Naive thymus-derived CD4-positive, alpha-beta T cell (primary cell): Measurements from ENCODE around the gene REEP6. TPM values are rescaled to one million over a fixed set of nuclear protein-coding genes. Genes with fewer than 3 reads are reported as not detected.
"Not testable (repeated sequence)": the region's sequence is repeated elsewhere in the genome, so short reads cannot be mapped to it uniquely, and the experiment has no call there.

Experiments used
- ATAC-seq: fragments of 150-1000 bp; cut with Tn5 transposase; 2 replicates; pipeline ENCODE4 v1.10.0; 2021; ENCODE audit warnings: mild to moderate bottlenecking, moderate library complexity
- CTCF ChIA-PET: fragments of 350-600 bp; sonication (Branson Sonifier 250); formaldehyde crosslinking; loops from one replicate; lab custom pipeline; 2021; ENCODE audit warnings: antibody characterized with exemption; lab: Charles Lee
- POLR2A ChIA-PET: fragments of 350-600 bp; sonication (Branson Sonifier 250); formaldehyde crosslinking; loops from one replicate; lab custom pipeline; 2021; ENCODE audit warnings: antibody characterized with exemption, inconsistent platforms; lab: Charles Lee
- DNase-seq, 9 donors: peaks; one replicate each; pipeline versions ENCODE4 v3.0.0 to v3.0.0-alpha.2; 2020 to 2022; ENCODE audit warnings: mixed read lengths in 1 of 9
- H3K27ac ChIP-seq: one replicate; pipeline ENCODE4 v1.7.0; 2013; ENCODE audit warnings: mild to moderate bottlenecking, low read depth, low read length, moderate library complexity
- H3K27me3 ChIP-seq, 2 donors: one replicate each; pipeline ENCODE4 v1.7.0; 2013; ENCODE audit warnings: low read length in 2 of 2, mild to moderate bottlenecking in 2 of 2, moderate library complexity in 2 of 2; ENCODE audit not compliant: control insufficient read depth in 2 of 2, insufficient read depth in 2 of 2
- H3K36me3 ChIP-seq, 3 experiments: 1 replicate in 2 of 3; 2 replicates in 1 of 3; pipeline ENCODE4 v1.7.0; 2013; ENCODE audit warnings: low read length in 3 of 3, mild to moderate bottlenecking in 3 of 3, moderate library complexity in 1 of 3; ENCODE audit not compliant: insufficient read depth in 3 of 3, control insufficient read depth in 2 of 3
- H3K4me1 ChIP-seq, 2 donors: one replicate each; pipeline ENCODE4 v1.7.0; 2013; ENCODE audit warnings: low read length in 2 of 2, mild to moderate bottlenecking in 2 of 2, moderate library complexity in 1 of 2; ENCODE audit not compliant: control insufficient read depth in 2 of 2, insufficient read depth in 2 of 2
- H3K4me3 ChIP-seq: 2 replicates; pipeline ENCODE4 v1.7.0; 2013; ENCODE audit warnings: mild to moderate bottlenecking, low read length
- H3K9me3 ChIP-seq, 3 experiments: 1 replicate in 2 of 3; 2 replicates in 1 of 3; pipeline ENCODE4 v1.7.0; 2013; ENCODE audit warnings: low read length in 3 of 3; ENCODE audit not compliant: control insufficient read depth in 2 of 3
- H3K27ac Mint-ChIP-seq, 9 donors: one replicate each; pipeline ENCODE4 v1.8.0; 2020 to 2022; ENCODE audit warnings: mixed read lengths in 9 of 9, mild to moderate bottlenecking in 8 of 9, moderate library complexity in 5 of 9, inconsistent platforms in 2 of 9
- H3K27me3 Mint-ChIP-seq, 5 donors: one replicate each; pipeline ENCODE4 v1.8.0; 2021 to 2022; ENCODE audit warnings: mixed read lengths in 5 of 5, mild to moderate bottlenecking in 1 of 5
- H3K36me3 Mint-ChIP-seq, 5 donors: one replicate each; pipeline ENCODE4 v1.8.0; 2020 to 2022; ENCODE audit warnings: mixed read lengths in 5 of 5, mild to moderate bottlenecking in 3 of 5, inconsistent platforms in 1 of 5
- H3K4me1 Mint-ChIP-seq, 7 donors: one replicate each; pipeline ENCODE4 v1.8.0; 2020 to 2022; ENCODE audit warnings: mixed read lengths in 7 of 7, mild to moderate bottlenecking in 3 of 7, inconsistent platforms in 1 of 7
- H3K4me3 Mint-ChIP-seq, 10 donors: one replicate each; pipeline ENCODE4 v1.8.0; 2020 to 2022; ENCODE audit warnings: mild to moderate bottlenecking in 10 of 10, mixed read lengths in 10 of 10, moderate library complexity in 6 of 10, inconsistent platforms in 2 of 10
- H3K9me3 Mint-ChIP-seq, 11 donors: one replicate each; pipeline ENCODE4 v1.8.0; 2020 to 2022; ENCODE audit warnings: mixed read lengths in 11 of 11, mild to moderate bottlenecking in 4 of 11, inconsistent platforms in 1 of 11, moderate library complexity in 1 of 11
- intact Hi-C, 2 donors: fragments of 100-400 bp; cut with micrococcal nuclease; formaldehyde crosslinking; loops; one replicate each; pipeline ENCODE4 v1.15.1; 2023
- polyA plus RNA-seq, 2 donors: library from polyadenylated mRNA; unstranded; fragments of 300-500 nt; fragmentation: Illumina TruSeq; gene quantifications; one replicate each; pipeline ENCODE4 v1.2.3, GENCODE V29; 2021
- total RNA-seq, 6 experiments: library from RNA in 5 of 6; stranded (reverse) in 5 of 6; gene quantifications; 1 replicate in 5 of 6; 2 replicates in 1 of 6; pipeline ENCODE4 v1.2.3 and lab custom pipeline; 2021 to 2026

REEP6 gene
- total and polyA plus RNA-seq, 7 experiments from 2014 or later = 1.6 to 7.2 (median 5.0) TPM

DNA sequence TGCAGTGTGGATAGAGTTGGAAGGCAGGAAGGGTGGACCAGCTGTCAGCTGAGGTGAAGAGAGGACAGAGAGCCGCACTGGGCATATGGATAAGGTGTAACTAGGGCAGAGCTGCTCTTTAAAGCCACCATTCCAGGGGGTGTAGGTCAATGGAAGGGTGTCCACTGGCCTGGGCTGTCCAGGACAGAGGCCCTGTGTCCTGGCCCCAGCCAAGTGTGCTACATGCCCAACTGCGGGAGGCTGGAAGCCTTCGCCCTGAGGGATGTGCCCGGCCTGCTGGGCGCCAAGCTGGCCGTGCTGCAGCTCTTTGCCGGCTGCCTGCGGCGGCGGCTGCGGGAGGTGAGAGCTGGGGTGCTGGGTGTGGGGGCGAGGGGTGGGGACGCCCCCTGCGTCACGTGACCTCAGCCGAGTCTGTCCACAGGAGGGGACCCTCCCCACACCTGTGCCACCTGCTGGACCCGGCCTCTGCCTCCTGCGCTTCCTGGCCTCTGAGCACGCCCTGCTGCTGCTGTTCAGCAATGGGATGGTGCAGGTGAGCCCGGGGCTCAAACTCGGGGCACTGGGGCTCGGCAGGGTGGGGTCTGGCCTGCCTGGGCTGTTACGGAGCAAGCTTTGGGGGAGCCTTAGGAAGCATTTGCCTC lies 42.6 kb downstream of the REEP6 start:
- Mint-ChIP-seq H3K4me1 (no peaks in the 10 kb centered on the region), H3K27me3 (peaks cover 0 to 30% (median 11%) of the 10 kb centered on the region in 5 donors), H3K27ac (no peak overlapping the region), H3K9me3 (peaks cover 0 to 2% (median 0%) of the 10 kb centered on the region in 11 donors), H3K36me3 (no peaks in the 10 kb centered on the region), H3K4me3 (no peak overlapping the region)
- no peaks in the 10 kb centered on the region for H3K9me3 ChIP-seq
- intact Hi-C loops = no loop called here
- no peak overlapping the region for H3K27ac ChIP-seq
- DNase-seq (no peak), ATAC-seq (no peak)
- H3K4me3 ChIP-seq = no peak overlapping the region
- H3K27me3 ChIP-seq = no peaks in the 10 kb centered on the region
- POLR2A ChIA-PET = no interaction called here
- CTCF ChIA-PET = no interaction called here
- H3K36me3 ChIP-seq = no peaks in the 10 kb centered on the region
- no peaks in the 10 kb centered on the region for H3K4me1 ChIP-seq

DNA sequence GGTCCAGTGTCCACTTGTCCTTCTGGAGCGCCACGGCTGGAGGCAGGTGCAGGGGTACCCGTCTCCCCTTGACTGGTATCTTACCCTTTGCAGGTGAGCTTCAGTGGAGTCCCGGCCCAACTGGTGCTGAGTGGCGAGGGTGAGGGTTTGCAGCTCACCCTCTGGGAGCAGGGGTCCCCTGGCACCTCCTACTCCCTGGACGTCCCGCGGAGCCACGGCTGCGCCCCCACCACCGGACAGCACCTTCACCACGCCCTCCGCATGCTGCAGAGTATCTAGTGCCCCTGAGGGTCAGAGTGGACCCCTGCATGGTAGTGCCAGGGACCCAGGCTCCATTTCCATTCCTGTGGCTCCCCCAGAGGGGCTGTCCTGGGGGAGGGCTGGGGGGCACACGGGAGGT lies 44.0 kb downstream of the REEP6 start:
- POLR2A ChIA-PET = no interaction called here
- Mint-ChIP-seq H3K36me3 (no peaks in the 10 kb centered on the region), H3K9me3 (peaks cover 0 to 2% (median 0%) of the 10 kb centered on the region in 11 donors), H3K27ac (no peak overlapping the region), H3K4me1 (no peaks in the 10 kb centered on the region), H3K4me3 (no peak overlapping the region), H3K27me3 (peaks cover 0 to 27% (median 9%) of the 10 kb centered on the region in 5 donors)
- Histone ChIP-seq H3K9me3 (no peaks in the 10 kb centered on the region), H3K27me3 (no peaks in the 10 kb centered on the region), H3K4me3 (no peak overlapping the region), H3K36me3 (no peaks in the 10 kb centered on the region), H3K4me1 (no peaks in the 10 kb centered on the region), H3K27ac (no peak overlapping the region)
- no peak for DNase-seq
- intact Hi-C loops = no loop called here
- ATAC-seq = no peak
- CTCF ChIA-PET = interaction anchor here (0.5 kb wide), 1 partner anchor 159 kb away, joined by 3 read pairs; no protein-coding TSS in a partner anchor

DNA sequence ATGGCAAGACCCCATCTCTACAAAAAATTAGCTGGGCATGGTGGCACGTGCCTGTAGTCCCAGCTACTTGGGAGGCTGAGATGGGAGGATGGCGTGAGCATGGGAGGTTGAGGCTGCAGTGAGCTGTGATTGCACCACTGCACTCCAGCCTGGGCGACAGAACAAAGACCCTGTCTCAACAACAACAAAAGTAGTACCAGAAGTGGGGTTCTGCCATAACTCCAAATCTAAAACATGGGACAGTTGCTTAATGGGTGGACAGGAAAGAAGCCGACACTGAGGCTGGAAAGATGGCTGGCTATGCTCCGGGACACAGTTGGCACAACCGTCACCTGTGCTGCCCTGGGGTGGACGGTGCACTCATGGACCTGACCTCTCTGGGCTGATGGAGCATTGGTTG lies 44.7 kb downstream of the REEP6 start:
- H3K27ac Mint-ChIP-seq, H3K9me3 ChIP-seq, intact Hi-C loops, H3K4me3 Mint-ChIP-seq, H3K4me1 ChIP-seq, H3K27me3 ChIP-seq, H3K4me1 Mint-ChIP-seq, ATAC-seq, H3K4me3 ChIP-seq, CTCF ChIA-PET, H3K36me3 Mint-ChIP-seq, POLR2A ChIA-PET, H3K9me3 Mint-ChIP-seq, DNase-seq, H3K27ac ChIP-seq, H3K36me3 ChIP-seq: not testable (repeated sequence)
- peaks cover 5 to 29% (median 12%) of the 10 kb centered on the region in 5 donors for H3K27me3 Mint-ChIP-seq

DNA sequence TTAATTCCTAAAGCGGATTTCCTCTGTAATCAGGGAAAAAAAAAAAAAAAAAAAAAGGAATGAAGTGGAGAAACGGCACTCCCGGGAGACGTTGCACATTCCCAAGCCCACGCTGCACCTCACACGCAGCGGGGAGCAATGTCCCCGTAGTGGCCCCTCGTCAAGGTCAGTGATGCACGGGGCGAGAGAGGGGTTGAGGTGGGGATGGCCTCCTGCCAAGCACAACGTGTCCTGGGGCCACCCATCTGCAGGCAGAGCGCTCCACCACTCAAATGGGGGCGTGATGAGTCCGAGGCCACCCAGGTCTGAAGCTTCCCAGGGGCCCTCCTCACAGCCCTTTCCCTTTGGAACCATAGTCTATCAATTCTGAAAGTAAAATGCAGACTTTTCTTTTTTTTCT lies 48.0 kb downstream of the REEP6 start:
- no peaks in the 10 kb centered on the region for H3K36me3 Mint-ChIP-seq
- DNase-seq (no peak), ATAC-seq (no peak)
- CTCF ChIA-PET = no interaction called here
- Histone ChIP-seq H3K36me3 (no peaks in the 10 kb centered on the region), H3K9me3 (no peaks in the 10 kb centered on the region), H3K27ac (no peak overlapping the region), H3K4me3 (no peak overlapping the region), H3K27me3 (no peaks in the 10 kb centered on the region), H3K4me1 (no peaks in the 10 kb centered on the region)
- H3K27me3 Mint-ChIP-seq = peaks cover 15 to 30% (median 23%) of the 10 kb centered on the region in 5 donors
- POLR2A ChIA-PET = no interaction called here
- peaks cover 0 to 2% (median 0%) of the 10 kb centered on the region in 11 donors for H3K9me3 Mint-ChIP-seq
- intact Hi-C loops = no loop called here
- no peaks in the 10 kb centered on the region for H3K4me1 Mint-ChIP-seq
- no peak overlapping the region for H3K4me3 Mint-ChIP-seq
- no peak overlapping the region for H3K27ac Mint-ChIP-seq

DNA sequence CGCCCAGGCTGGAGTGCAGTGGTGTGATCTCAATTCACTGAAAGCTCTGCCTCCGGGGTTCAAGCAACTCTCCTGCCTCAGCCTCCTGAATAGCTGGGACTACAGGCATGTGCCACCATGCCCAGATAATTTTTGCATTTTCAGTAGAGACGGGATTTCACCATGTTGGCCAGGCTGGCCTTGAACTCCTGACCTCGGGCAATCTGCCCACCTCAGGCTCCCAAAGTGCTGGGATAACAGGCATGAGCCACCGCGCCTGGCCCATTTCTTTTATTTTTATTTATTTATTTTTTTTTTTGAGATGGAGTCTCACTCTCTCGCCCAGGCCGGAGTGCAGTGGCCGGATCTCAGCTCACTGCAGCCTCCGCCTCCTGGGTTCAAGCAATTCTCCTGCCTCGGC lies 48.8 kb downstream of the REEP6 start:
- H3K27ac ChIP-seq, H3K9me3 Mint-ChIP-seq, DNase-seq, H3K4me1 ChIP-seq, H3K27ac Mint-ChIP-seq, POLR2A ChIA-PET, ATAC-seq, H3K9me3 ChIP-seq, H3K27me3 ChIP-seq, H3K4me3 ChIP-seq, intact Hi-C loops, H3K36me3 Mint-ChIP-seq, H3K36me3 ChIP-seq, CTCF ChIA-PET, H3K4me3 Mint-ChIP-seq, H3K4me1 Mint-ChIP-seq: not testable (repeated sequence)
- peaks cover 15 to 35% (median 24%) of the 10 kb centered on the region in 5 donors for H3K27me3 Mint-ChIP-seq

DNA sequence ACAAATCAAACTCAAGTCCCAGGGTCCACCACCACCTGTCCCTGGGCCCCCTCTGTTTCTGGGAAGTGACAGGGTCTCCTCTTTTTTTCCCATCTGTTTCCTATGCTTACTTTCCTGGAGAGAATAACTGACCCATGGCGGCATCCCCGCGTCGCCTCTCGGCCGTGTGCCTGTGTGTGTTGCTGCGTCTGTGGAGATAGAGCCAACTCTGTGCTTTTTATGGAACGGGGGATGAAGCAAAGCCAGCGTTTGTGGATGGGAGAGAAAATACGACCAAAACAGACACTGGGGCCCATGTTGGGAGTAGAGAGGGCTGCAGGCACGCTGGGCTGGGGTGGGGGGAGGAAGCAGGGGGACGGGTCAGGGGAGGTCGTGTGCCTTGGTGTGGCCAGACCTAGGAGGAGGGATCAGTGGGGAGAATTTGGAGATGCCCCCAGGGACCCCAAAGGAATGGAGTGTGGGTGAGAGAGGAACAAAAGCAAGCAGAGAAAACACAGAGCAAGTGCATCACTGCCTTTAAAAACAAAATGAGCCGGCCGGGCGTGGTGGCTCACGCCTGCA lies 49.5 kb downstream of the REEP6 start:
- DNase-seq = no peak
- no peaks in the 10 kb centered on the region for H3K4me1 ChIP-seq

More for the DNA sequence above, 49.5 kb downstream of the REEP6 start:
- intact Hi-C loops = no loop called here
- no peak overlapping the region for H3K4me3 ChIP-seq
- no peaks in the 10 kb centered on the region for H3K4me1 Mint-ChIP-seq
- H3K27me3 ChIP-seq = no peaks in the 10 kb centered on the region
- H3K27me3 Mint-ChIP-seq = peaks cover 17 to 39% (median 22%) of the 10 kb centered on the region in 5 donors
- H3K9me3 Mint-ChIP-seq = peaks cover 0 to 1% (median 0%) of the 10 kb centered on the region in 11 donors
- ChIA-PET CTCF (no interaction called here), POLR2A (no interaction called here)
- H3K36me3 ChIP-seq = no peaks in the 10 kb centered on the region
- no peak overlapping the region for H3K27ac ChIP-seq
- no peak for ATAC-seq
- H3K9me3 ChIP-seq = no peaks in the 10 kb centered on the region
- H3K27ac Mint-ChIP-seq = no peak overlapping the region
- H3K4me3 Mint-ChIP-seq = no peak overlapping the region
- no peaks in the 10 kb centered on the region for H3K36me3 Mint-ChIP-seq
